Measurements from ENCODE around the gene CBY1. TPM values are rescaled to one million over a fixed set of nuclear protein-coding genes. Genes with fewer than 3 reads are reported as not detected.

Gene CBY1
- total RNA-seq = 10 to 100 TPM; 18.1 to 21.1 (median 20.0) TPM

DNA sequence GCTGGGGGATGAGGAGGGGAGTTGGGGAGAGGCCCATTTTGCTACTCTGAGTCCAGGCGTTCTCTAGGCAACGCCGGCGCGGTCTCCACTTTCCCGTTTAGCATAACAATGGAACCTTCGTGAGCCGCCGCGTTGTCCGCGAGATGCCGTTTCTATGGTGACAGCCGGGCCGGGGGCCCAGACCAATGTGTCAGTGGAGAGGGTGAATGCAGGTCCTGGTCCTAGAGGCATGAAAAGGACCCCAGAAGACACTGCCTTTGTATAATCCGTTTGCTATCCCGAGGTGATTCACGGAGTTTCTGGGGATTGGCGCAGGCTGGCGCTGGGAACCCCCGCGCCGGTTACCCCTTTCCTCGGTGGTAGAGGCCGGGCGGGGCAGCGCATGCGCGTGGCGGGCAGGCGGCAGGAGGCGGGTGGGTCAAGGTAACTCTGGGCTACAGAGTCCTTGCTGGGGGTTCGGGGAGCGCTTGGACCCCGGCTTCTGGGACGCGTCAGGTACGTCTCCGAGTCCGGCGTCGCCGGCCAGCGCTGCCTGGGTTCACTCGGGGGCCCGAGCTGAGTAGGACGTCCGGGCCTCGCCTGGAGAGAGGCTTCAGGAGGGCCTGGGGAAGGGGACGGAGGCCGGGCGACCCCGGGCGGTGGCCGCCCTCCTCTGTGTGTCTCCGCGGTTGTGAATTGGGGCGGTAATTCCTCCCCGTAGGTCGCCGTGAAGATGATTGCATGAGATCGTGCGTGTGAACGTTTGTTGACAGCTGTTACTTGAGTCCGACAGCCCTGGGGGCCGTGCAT is at the start of gene CBY1, which contains the start of gene FAM227A:
TSS of gene CBY1 (plus strand) at position 383 of the 789 bp plus-strand sequence. CDS start 11,417 bp downstream, outside the sequence.
TSS of gene FAM227A (minus strand) at position 137 of the 789 bp plus-strand sequence. CDS start 6,224 bp downstream, outside the sequence.
- Histone ChIP-seq H3K4me1 (no peaks in the 10 kb centered on the region), H3K9me3 (no peaks in the 10 kb centered on the region), H3K27me3 (no peaks in the 10 kb centered on the region), H3K36me3 (no peaks in the 10 kb centered on the region), H3K4me3 (peak within 1 kb of the TSS; percentile 73 to 100 (median 93)), H3K27ac (peak within 1 kb of the TSS; percentile 88 to 98)
- intact Hi-C loops (cut with DNase I; ENCODE audit: low total_unique reads) = no loop called here
- TF ChIP-seq POLR2A (IDR thresholded peaks at IDR 0.05) = peak; percentile 64
- TF ChIP-seq, protein P1, sequence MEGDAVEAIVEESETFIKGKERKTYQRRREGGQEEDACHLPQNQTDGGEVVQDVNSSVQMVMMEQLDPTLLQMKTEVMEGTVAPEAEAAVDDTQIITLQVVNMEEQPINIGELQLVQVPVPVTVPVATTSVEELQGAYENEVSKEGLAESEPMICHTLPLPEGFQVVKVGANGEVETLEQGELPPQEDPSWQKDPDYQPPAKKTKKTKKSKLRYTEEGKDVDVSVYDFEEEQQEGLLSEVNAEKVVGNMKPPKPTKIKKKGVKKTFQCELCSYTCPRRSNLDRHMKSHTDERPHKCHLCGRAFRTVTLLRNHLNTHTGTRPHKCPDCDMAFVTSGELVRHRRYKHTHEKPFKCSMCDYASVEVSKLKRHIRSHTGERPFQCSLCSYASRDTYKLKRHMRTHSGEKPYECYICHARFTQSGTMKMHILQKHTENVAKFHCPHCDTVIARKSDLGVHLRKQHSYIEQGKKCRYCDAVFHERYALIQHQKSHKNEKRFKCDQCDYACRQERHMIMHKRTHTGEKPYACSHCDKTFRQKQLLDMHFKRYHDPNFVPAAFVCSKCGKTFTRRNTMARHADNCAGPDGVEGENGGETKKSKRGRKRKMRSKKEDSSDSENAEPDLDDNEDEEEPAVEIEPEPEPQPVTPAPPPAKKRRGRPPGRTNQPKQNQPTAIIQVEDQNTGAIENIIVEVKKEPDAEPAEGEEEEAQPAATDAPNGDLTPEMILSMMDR (IDR thresholded peaks at IDR 0.05) = peak in 1 of 3 donors; percentile 23
- peak; percentile 32 to 84 (median 69) for TF ChIP-seq POLR2AphosphoS5 (IDR thresholded peaks at IDR 0.05)
- DNase-seq (ENCODE audit: low spot score in 2 of 2) = peak; percentile 82 to 89

DNA sequence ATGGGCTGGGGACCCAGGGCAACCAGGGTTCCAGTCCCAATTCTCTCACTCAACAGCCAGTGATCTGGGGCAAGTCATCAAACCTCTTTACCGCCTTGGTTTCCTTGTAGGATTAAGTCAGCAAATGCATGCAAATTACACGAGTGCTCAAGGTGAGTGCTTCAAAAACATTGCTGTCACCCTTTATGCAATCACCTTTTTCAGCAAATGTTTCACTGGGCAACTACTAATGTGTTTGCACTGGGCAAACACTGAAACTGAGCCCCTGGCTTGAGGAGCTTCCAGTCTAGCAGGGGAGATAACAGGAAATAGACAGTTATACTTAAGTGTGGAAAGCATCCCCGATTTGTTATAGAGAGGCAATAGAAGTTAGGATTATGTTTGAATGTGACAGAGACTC is 48.8 kb upstream of the CBY1 start:
- TF ChIP-seq POLR2A (IDR thresholded peaks at IDR 0.05) (no peak), POLR2AphosphoS5 (IDR thresholded peaks at IDR 0.05) (no peak)
- TF ChIP-seq, protein P1 (IDR thresholded peaks at IDR 0.05) = no peak
- H3K27me3 ChIP-seq = no peaks in the 10 kb centered on the region
- no peaks in the 10 kb centered on the region for H3K36me3 ChIP-seq
- no peak overlapping the region for H3K27ac ChIP-seq
- H3K9me3 ChIP-seq = no peaks in the 10 kb centered on the region
- no peak for DNase-seq (ENCODE audit: low spot score in 2 of 2)
- H3K4me1 ChIP-seq = no peaks in the 10 kb centered on the region
- H3K4me3 ChIP-seq = no peak overlapping the region
- intact Hi-C loops (cut with DNase I; ENCODE audit: low total_unique reads) = no loop called here

DNA sequence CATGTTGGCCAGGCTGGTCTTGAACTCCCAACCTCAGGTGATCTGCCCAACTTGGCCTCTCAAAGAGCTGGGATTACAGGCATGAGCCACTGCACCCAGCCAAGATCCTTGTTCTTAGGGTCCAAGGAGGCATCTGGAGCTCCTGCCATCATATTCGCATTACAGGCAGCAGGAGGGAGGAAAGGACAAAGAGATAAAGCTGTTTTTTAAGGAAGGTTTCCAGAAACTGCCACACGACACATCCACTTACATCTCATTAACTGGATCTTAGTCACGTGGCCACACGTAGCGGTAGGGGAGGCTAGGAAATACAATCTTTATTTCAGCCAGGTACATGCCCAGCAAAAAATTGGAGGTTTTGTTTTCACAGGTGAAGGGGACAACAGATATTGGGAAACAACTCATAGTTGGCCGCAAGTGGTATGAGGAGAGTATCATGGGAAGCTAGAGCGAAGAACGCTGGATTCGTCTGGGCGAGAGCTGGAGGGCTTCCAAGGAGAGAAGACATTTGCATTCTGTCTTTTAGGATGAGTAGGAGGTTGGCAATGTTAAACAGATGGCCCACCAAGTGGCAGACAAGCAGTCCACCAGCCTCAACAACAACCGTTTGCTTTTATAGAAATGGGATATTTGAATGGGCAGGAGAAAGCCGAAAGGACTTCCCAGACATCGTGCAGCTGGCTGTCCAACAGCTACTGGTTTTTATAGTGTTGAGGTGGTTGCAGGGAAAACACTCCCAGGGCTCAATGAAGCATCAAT is 47.3 kb upstream of the CBY1 start:
- no peaks in the 10 kb centered on the region for H3K9me3 ChIP-seq
- H3K4me1 ChIP-seq = no peaks in the 10 kb centered on the region
- no peak overlapping the region for H3K4me3 ChIP-seq
- no peak for DNase-seq (ENCODE audit: low spot score in 2 of 2)
- no peak overlapping the region for H3K27ac ChIP-seq
- no peaks in the 10 kb centered on the region for H3K27me3 ChIP-seq
- H3K36me3 ChIP-seq = no peaks in the 10 kb centered on the region
- TF ChIP-seq POLR2A (IDR thresholded peaks at IDR 0.05) (no peak), POLR2AphosphoS5 (IDR thresholded peaks at IDR 0.05) (no peak)
- TF ChIP-seq, protein P1 (IDR thresholded peaks at IDR 0.05) = no peak
- intact Hi-C loops (cut with DNase I; ENCODE audit: low total_unique reads) = no loop called here

DNA sequence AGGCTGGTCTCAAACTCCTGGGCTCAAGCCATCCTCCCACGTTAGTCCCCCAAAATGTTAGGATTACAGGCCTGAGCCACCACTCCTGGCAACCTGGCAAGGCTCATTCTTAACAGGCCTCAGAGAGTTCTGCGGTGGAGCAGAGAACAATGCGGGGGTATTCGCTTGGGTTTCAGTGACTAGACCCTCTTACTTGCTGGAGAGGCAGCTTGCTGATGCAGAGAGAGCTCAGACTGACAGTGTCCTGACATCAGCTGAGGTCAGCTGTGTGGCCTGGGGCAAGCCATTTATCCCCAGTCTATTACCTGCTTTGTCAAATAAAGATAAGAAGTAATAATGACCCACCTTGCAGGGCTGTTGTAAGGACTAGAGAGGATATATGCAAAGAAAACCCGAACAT is 46.2 kb upstream of the CBY1 start:
- H3K27me3 ChIP-seq = no peaks in the 10 kb centered on the region
- no peaks in the 10 kb centered on the region for H3K9me3 ChIP-seq
- H3K4me1 ChIP-seq = no peaks in the 10 kb centered on the region
- H3K36me3 ChIP-seq = no peaks in the 10 kb centered on the region
- no peak overlapping the region for H3K4me3 ChIP-seq
- no peak overlapping the region for H3K27ac ChIP-seq
- intact Hi-C loops (cut with DNase I; ENCODE audit: low total_unique reads) = no loop called here
- DNase-seq (ENCODE audit: low spot score in 2 of 2) = no peak
- no peak for TF ChIP-seq POLR2A (IDR thresholded peaks at IDR 0.05)
- no peak for TF ChIP-seq POLR2AphosphoS5 (IDR thresholded peaks at IDR 0.05)
- TF ChIP-seq, protein P1 (IDR thresholded peaks at IDR 0.05) = no peak

DNA sequence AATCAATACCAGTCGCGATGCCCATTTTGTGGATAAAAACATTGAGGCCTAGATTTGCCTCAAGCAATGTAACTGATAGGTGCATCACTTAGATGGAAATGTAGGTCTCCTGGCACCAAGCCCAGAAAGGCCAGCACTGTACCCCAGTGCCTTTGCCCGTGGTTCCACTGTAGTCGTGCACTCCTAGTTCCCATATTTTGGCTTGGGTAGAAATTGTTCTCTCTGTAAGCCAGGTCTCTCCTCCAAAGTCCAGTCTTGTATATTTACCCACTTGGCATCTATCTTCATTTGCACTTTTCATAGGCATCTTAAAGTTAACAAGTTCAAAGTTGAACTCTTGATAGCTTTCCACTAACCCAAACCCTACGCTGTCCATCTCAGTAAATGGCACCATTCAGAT is 44.9 kb upstream of the CBY1 start:
- intact Hi-C loops (cut with DNase I; ENCODE audit: low total_unique reads) = no loop called here
- Histone ChIP-seq H3K4me3 (no peak overlapping the region), H3K27ac (no peak overlapping the region), H3K36me3 (no peaks in the 10 kb centered on the region), H3K9me3 (no peaks in the 10 kb centered on the region), H3K4me1 (no peaks in the 10 kb centered on the region), H3K27me3 (no peaks in the 10 kb centered on the region)
- TF ChIP-seq, protein P1 (IDR thresholded peaks at IDR 0.05) = no peak
- TF ChIP-seq POLR2AphosphoS5 (IDR thresholded peaks at IDR 0.05) (no peak), POLR2A (IDR thresholded peaks at IDR 0.05) (no peak)
- DNase-seq (ENCODE audit: low spot score in 2 of 2) = no peak

Data from breast epithelium (tissue), 4 donors.